A204.1 (cell line): Measurements from ENCODE around the gene TLE5.
"Not testable (repeated sequence)": the region's sequence is repeated elsewhere in the genome, so short reads cannot be mapped to it uniquely, and the experiment has no call there.

Source experiments
- FAIRE-seq: peaks from 2 replicates; lab custom pipeline; 2012; peaks lifted over from hg19 to GRCh38; lab: Jason Lieb, UNC

TLE5 gene

DNA sequence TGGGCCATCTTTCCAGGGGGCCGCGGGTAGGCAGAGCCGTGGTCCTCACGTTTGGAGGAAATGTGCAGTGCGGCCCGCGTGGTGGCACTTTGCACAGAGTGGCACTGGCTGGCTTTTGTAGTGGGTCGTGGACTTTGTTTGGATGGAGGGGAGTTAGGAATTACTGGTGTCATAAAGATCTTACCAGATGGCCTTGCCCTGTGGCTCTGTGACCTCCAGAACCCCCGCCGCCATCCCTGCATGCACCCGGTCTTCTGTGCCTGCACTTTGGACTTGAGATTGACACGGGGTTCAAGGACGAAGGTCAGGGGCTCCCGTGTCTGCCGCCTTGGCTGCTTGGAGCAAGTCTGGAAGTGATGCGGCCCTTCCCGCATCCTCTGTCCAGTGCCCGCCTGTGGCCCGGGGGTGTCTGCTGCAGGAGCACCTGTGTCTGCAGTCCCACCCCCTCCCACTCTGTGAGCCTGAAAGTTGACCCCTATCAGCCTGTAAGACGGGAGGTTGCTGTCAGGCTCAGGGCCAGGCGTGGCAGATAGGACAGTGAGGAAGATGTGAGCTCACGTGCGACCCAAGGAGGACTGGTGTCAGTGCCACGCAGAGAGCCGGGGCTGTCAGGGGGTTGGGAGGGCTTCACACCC, 34.1 kb upstream of the TLE5 start:
- FAIRE-seq: no peak

GRCh38 chr19:3095441-3096191, 33.3 kb upstream of the TLE5 start:
- no peak for FAIRE-seq

DNA sequence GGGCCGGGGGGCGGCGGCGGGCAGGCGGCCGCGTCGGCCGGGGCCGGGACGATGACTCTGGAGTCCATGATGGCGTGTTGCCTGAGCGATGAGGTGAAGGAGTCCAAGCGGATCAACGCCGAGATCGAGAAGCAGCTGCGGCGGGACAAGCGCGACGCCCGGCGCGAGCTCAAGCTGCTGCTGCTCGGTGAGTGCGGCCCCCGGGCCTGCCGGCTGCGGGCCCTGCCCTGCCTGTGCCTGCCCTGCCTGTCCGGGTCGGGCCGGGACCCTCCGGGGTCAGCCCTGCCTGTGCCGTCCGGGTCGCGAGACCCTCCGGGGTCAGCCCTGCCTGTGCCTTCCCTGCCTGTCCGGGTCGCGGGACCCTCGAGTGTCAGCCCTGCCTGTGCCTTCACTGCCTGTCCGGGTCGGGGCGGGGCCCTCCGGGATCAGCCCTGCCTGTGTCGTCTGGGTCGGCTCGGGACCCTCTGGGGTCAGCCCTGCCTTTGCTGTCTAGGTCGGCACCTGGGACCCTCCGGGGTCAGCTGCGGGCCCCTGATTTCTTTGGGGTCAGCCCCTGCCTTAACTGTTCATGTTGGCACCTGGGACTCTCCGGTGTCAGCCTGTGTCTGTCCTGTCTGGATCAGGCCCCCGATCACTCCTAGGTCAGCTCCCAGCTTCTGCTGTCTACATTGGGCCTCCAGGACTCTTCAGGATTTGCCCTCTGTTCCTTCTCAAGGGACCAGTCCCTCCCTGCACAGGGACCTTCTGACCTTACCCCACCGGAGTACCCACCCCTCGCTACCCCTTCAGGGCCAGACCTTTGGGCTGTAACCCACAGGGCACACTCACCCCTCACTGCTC, 32.5 kb upstream of the TLE5 start:
- no peak for FAIRE-seq

DNA sequence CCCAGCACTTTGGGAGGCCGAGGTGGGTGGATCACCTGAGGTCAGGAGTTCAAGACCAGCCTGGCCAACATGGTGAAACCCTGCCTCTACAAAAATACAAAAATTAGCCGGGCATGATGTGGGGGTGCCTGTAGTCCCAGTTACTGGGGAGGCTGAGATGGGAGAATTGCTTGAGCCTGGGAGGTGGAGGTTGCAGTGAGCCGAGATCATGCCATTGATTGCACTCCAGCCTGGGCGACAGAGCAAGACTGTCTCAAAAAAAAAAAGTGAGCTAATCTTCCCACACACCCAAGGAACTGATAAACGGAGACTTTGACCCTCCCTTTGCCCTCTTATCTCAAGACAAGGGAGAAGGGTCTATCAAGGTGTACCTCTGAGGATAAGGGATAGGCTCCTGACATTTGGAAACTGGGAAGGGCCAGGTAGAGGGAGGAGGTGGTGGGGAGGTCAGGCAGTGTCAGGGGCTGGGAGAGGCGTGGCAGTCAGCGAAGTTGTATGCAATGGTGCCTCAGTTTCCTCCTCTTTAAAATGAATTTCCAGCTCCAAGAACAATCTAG, 27.1 kb upstream of the TLE5 start:
- FAIRE-seq: not testable (repeated sequence)

DNA sequence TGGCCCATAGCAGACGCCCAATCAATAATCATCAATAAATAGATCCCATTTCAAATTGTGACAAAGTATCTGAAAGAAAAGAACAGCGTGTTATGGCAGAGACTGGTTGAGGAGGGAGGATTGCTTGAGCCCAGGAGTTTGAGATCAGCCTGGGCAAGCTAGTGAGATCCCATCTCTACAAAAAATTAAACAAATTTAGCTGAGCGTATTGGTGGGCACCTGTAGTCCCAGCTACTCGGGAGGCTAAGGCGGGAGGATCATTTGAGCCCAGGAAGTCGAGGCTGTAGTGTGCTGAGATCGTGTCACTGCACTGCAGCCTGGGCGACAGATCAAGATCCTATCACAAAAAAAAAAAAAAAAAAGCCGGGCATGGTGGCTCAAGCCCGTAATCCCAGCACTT, 25.5 kb upstream of the TLE5 start:
- FAIRE-seq: no peak

- FAIRE-seq: no peak
Measured at GRCh38 chr19:3084943-3085342, 22.6 kb upstream of the TLE5 start.

DNA sequence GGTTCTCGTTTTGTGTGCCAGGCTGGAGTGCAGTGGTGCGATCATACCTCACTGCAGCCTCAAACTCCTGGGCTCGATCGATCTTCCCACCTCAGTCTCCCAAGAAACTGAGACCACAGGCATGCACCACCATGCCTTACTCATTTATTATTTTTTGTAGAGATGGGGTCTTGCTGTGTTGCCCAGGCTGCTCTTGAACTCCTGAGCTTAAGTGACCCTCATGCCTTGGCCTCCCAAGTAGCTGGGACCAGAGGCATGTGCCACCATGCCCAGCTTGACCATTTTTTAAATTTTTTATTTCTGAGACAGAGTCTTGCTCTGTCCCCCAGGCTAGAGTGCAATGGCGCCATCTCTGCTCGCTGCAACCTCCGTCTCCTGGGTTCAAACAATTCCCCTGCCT, 21.7 kb upstream of the TLE5 start:
- no peak for FAIRE-seq

- no peak for FAIRE-seq
Measured at GRCh38 chr19:3082331-3082730, 20.0 kb upstream of the TLE5 start.

DNA sequence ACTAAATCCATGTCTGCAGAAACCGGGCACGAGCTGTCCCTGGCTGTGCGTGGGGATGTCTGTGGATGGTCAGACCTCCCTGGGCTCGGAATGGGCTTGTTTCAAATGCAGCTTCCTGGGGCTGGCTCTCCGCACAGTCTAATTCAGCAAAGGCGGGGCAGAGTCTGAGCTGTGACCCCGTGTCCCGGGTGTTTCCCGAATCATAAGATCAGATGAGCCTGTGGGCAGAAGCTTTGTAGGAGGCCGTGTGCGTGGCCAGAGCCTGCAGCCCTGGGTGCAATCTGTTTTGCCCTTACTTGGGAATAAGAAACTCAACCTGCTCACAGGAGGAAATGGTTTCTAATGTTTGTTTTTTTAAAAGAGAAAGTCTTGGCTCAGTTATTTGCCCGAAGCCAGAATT, 18.0 kb upstream of the TLE5 start:
- no peak for FAIRE-seq

GRCh38 chr19:3079578-3079977, 17.3 kb upstream of the TLE5 start:
- no peak for FAIRE-seq

GRCh38 chr19:3075605-3076431, 13.5 kb upstream of the TLE5 start:
- no peak for FAIRE-seq

GRCh38 chr19:3073931-3074595, 11.8 kb upstream of the TLE5 start:
- FAIRE-seq: no peak

- no peak for FAIRE-seq
Measured at GRCh38 chr19:3073159-3073563, 10.9 kb upstream of the TLE5 start.

DNA sequence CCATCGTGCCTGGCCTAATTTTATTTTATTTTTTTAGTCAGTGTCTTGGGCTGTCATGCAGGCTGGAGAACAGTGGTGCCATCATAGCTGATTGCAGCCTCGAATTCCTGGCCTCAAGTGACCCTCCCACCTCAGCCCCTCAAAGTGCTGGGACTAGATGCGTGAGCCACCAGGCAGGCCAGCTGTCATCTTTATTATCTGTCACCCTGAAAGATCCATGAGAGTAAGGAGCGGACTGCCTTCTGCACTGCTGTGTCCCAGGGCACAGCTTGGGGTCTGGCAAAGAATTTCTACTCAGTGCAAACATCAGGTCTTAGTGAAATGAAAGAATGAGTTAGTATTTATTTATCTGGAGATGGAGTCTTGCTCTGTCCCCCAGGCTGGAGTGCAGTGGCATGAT, 9.5 kb upstream of the TLE5 start:
- no peak for FAIRE-seq

GRCh38 chr19:3068071-3068470, 5.8 kb upstream of the TLE5 start:
- no peak for FAIRE-seq

DNA sequence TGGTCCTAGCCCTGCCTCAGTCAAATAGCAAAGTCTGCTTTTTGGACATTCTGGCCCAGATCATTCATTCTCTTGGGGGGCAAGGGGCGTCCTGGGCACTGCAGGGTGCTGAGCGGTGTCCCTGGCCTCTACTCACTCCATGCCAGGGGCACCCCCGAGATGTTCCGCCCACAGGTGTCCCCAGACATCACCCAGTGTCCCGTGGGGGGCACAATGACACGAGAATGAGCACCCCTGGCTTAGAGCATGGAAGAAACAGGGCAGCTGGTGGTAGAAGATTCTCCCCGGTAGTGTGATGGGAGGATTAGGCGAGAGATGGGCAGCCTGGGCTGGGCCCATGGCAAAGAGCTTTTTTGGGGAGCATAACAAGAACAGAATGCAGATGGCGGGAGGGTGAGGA, 5.3 kb upstream of the TLE5 start:
- FAIRE-seq: no peak

- no peak for FAIRE-seq
Measured at GRCh38 chr19:3066482-3067049, 4.3 kb upstream of the TLE5 start.

- no peak for FAIRE-seq
Measured at GRCh38 chr19:3065675-3066357, 3.5 kb upstream of the TLE5 start.

DNA sequence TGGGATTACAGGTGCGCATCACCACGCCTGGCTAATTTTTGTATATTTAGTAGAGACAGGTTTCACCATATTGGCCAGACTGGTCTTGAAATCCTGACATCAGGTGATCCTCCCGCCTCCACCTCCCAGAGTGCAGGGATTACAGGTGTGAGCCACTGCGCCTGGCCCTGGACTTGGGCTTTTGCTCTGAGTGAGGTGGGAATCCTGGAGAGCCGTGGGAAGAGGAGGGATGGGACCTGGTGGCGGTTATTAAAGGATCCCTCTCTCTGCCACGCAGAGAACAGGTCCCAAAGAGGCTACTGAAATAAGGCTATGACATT, 1.7 kb upstream of the TLE5 start:
- no peak for FAIRE-seq
